T1000 (cell line): ENCODE measurements around the gene BCOR.

Experiments used
- DNase-seq: peaks from one replicate; lab custom pipeline; 2025; ENCODE audit warnings: mixed read lengths; lab: John Stamatoyannopoulos, UW

Gene BCOR

DNA sequence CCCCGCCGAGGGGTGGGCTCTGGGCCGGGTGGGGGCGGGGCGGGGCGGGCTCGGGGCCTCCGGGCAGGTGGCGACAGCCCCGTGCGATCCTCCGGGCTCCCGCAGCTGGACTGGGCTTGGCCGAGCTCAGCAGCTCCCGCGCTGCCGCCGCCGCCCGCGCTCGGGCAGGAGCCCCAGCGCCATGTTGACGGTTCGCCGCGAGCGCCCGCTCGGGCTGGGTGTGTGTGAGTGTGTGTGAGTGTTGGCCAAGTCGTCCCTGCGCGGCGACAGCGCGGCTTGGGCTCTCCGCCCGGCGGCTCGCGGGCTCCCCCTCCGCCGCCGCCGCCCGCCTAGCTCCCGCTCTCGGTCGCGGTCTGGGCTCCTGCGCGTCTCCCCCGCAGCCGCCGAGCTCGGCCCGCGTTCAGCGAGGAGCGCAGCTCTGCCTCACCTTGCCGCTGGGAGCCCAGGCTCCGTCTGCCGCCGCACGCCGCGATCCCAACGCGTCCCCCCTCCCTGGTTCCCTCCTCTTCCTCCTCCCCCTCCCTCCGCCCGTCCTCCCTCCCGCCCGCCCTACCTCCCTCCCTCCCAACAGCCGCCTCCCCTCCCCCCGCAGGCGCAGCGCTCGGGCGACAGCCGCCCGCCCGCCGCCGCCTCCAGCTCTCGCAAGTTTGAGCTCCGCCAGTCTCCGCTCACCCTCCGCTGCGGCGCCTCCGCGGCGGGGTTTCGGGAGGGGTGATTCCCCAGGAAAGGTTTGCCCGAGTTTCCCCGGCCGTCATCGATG lies at the start of gene BCOR:
BCOR (minus strand) TSS at position 455 of the 760 bp plus-strand sequence. CDS start 20,029 bp downstream, outside the sequence.
- peak; percentile 14 for DNase-seq

DNA sequence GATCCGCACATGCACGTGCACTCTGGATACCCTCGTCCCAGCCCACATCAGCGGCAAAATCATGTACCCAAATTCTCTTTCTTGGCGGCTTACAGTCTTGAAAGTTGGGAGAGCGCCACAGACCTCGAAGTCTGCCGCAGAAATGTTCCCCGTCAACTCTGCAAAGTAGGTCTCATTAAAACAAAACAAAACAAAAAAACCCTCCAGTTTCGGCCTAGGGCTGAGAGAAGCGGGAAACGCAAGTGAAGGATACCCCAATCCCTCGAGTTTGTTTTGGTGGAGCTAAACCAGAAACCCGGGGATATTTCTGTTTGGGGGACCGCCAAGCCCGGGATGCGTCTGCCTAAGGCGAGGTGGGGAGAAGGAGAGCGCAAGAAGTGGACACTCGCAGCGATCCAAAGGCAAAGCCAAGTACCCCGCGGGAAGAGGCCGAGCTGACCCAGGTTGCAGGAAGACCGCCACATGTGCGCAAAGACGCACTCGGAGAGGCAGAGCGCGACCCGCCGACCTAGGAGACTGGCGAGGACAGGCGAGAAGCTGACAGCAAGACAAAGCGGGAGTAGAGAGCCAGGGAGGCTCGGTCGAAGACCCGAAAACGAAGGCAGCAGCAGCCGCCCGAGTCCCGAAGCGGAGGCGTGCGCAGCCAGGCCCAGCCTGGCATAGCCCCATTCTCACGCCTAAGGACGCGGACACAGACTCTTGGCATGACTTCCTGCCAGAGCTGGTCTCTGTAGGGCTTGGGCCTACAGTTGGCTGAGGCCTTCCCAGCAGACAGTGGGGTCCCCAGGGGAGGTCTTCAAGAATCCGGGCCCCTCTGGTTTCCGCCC lies 49.6 kb upstream of the BCOR start:
- DNase-seq, result no peak

DNA sequence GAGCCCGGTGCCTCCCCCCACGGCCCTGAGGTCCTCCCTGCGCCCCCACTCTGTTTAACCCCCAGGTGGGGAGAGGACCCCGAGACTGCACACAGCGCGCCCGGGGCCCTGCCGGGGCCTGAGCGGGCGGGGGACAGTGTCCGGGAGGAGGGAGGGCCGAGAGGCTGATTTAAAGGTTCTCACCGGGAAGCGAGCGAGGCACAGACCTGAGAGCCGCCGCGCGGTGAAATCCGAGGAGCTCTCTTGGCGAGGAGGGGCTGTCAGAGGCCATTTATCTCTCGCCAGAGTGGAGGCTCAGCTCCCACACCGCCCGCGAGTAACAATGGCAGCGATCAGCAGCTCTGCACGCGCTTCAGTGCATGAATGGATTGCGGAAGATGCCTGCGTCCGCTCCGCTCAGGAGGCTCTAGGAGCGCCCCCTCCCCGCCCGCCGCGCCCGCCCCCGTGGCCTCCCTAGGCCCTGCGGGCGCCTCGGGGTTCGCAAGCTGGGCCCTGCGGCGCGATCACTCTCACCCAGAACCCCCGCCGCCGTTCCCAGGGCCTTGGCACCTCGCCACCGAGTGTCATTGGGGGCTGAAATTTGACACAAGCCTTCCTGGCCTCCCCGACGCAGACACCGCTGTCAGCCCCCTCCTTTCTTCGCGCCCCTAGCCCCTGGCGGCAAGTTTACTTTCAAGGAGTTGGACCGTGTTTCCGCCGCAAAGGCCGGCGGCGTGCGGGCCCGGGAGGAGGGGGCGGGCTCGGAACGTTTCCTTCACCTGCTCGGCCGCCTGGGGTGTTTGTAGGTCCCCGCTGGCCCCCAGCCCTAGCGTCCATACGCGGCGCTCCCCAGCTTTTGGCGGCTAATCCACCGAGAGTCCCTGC lies 48.7 kb upstream of the BCOR start:
- DNase-seq, result no peak

DNA sequence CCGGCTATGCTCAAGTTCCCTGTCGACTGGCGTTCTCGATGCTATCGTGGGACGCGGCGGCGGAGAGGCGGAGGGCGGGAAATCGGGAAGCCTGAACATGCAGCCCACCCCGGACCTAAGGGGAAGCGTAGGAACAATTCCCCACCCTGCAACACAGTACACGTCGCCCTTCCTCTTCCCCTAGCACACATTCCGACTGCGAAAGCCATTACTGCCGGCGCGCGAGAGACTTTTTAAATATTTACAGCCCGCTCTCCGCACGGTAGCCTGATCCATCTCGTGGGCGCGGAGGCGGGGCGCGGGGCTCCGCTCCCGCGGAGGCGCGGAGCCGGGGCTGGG lies 48.1 kb upstream of the BCOR start:
- DNase-seq, result no peak

DNA sequence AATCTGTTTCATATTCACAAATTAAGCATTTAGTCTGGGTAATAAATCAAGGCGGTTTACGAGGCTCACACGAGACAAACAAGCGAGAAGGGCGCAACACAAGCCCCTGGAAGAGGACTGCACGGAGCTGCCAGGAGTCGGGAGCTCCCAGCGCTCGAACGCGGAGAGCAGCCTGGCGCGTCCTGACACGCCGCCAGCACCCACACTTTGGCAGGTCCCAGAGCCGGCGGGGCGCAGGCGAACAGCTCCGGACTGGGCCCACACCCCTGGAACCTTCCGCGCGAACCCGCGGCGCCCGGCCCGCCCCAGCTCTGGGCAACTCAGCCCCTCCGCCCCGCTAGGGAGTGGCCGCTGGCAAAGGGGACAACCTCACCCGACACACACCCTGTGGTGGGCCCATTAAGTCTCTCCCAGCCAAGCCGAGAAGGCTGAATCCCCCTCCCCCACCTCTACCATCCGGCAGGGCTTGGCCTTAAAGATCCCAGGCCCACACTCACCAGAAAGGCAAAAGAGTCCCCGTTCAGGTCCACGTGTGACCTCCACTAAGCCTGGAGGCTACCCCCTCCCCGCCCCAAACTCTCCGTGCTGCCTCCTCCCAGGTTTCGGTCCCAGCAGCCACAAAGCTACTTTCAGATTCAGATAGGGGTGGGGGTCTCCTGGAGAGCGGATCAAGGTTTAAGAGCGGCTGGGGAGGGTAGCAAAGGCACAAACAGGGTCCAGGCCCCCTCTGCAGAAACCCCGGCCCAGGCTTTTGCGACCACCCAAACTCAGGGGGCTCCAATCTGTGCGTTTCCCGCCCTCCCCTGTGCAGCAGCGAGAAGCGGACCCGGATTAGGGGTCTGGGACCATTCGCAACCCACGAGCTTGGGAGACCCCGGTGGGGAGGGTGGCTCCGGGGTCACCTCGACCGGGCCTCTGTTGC lies 47.5 kb upstream of the BCOR start:
- DNase-seq, result no peak

DNA sequence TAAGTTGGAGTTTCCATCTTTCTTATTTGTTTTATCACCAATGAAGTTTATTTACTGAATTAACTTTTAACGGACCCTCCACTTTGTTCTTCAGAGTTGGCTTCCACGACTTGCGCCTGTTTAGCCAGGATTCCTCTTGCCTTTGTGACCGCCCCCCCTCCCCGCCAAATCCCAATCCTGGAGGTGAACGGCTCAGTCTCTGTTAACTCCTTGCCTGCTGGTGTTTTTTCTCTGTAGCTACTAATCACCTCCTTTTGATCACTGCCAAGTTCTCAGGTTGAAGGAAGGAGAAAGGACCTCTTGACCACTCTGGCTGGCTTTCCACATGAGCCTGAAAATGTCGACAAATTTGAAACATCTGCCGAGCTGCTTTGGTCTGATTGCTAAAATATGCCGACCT lies 46.8 kb upstream of the BCOR start:
- no peak for DNase-seq

DNA sequence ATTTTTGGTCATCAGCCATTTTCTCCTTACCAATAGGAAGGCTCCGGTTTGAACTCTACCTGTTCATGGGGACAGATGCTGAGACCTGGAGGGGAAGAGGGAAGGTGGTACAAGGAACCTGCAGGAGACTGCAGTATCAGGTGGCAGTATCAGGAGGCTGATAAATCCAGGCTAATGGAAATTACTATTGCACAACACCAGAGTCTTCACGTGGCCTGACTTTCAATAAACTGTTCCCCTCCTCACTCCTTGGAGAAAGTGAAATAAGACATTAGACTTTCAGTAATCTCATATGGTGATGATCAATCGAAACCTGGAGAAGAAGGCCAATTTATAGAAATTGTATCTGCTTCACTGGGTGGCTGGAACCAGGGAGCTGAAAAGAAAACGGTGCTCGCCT lies 46.2 kb upstream of the BCOR start:
- DNase-seq, result no peak

DNA sequence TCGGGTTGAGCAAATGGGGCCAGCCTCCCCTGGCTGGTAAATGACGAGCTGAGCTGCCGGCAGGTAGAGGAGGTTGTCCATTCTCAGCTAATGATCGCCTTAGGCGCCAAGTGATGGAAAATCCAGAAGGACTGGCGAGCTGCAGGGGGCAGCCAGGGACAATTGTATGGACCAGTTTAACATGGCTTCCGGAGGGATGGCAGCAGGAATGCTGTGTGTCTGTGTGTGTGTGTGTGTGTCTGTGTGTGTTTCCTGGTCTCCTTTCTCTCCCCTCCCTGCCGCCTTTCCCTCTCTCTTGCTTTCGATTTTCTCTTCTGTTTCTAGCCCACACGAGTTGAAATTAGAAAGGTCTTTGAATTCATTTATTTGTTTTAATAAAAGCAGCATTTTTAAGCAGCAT lies 45.2 kb upstream of the BCOR start:
- no peak for DNase-seq

DNA sequence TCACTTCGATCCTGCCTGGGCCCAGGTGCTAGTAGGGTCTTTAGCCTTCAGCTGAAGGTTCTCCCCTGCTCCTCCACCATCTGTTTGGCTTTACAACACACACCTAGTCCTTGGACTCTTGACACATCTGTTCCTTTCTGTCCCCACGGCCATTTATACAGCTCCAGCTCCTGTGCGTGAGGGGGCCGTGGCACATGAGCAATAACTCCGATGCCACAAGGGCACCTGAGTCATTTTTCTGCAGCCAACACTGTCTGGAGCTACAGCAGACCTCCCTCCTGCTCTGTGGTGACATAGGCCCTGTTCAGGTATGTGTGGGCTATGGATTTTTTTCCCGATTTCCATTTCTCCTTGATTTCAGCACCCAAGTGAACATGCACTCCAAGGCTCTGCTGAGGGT lies 44.7 kb upstream of the BCOR start:
- no peak for DNase-seq

DNA sequence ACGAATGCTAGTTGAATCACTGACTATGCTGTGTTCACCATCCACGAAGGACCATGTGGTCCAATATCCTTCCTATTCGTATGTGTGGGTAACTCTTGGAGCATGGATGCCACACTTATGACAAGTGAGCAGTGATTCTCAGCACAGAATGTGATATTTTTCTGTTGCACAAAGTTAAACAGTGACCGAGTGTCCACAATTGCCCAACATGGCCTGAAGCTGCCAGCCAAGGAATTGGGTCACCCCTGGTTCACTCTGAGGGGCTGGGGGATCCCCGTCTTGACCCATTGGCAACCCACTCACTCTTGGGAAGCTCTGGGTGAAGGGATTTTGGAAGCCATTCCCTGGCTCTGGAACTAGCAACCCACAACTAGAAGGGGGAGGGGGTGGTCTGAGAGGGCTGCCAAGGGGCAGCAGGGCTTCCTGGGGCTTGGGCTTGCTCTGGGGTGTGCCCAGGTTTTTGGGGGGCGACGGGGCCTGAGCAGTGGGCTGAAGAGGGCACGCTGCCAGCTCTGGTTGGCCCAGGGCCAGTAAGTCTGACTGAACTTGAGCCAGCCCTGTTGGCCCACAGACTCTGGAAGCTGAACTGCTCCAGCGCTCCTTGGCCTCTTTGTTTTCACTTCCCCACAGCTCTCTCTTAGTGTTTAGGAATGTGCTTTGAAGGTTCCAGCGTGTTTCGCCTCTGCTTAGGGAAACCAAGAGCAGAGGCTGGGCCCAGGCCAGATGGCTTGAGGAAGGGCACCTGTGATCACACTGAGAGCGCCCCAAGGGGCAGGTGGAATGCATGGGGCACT lies 43.1 kb upstream of the BCOR start:
- DNase-seq, result no peak

DNA sequence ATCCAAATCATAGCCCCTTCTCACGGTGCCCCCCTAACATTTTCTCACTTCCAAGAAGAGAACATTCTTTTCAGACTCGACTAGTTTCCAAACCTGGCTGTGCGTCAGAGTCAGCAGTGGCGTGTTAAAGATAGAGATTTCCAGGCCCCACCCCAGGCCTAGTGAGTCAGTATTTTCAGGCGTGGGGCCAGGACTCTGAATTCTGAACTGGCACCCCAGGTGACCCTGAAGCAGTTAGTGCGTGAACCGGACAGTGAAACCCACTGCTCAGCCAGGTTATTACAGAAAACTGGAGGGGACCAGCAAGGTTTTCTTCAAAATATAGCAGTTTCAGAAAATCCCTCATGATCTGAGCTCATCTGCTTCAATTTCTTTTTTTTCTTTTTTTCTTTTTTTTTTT lies 35.0 kb upstream of the BCOR start:
- DNase-seq, result no peak

DNA sequence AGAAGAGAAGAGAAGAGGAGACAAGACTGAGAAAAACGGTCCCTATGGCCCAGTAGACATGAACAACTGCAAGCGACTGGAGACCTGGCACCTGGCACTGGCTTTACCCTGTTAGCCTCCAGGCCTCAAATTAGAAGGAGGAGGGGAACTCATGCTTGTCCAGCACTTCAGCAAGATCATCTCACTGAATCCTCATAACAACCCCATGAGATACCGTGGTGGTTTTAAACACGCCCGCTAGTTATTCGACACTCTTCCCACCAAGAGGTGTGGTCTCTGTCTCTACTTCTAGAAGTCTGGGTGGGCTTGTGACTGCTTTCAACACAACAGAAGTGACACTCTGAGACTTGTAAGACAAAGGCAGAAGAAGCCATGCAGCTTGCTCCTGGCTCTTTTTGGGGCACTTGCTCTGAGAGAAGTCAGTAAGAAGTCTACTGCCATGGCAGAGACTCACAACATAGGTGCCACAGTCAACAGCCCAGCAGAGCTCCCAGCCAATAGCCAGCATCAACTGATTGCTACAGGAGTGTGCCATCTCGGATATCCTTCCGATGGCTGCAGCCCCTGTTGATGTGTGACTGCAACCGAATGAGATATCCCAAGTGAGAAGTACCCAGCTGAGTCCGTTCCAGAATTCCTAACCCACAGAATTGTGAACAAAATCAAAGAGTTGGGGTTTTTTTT lies 34.0 kb upstream of the BCOR start:
- DNase-seq, result no peak

DNA sequence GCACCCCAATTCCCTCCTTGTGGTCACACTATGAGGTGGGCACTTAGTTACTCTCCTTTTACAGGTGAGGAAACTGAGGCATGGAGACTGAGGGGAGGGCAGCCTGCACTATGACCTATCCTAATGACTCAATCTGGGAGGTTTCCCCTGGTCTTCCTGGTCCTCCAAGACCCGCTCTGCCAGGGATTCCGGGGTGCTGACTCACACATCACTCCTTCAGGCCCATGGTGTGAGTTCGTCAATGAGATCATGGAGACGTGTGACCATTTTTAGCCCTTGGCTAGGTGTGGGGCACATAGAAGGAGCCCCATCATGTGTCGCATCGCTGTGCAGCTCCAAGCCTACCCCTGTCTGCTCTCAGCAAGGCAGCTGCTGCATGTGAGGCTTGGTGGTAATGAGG lies 32.4 kb upstream of the BCOR start:
- DNase-seq, result no peak

DNA sequence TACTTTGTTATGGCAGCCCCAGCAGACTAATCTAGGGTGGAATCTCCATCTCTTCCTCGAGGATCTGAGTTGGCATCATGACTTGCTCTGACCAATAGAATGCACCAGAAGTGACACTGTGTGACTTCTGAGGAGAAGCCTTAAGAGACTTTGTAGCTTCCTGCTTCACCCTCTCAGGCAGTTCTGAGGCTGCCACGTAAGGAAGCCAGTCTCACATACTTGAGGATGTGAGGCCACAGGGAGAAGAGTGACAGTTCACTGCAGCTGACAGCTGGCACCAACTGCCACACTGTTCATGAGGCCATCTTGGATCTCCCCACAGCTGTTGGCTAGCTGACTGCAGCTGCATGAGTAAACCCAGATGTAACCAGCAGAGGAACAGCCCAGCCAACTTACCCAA lies 29.3 kb upstream of the BCOR start:
- DNase-seq, result no peak

DNA sequence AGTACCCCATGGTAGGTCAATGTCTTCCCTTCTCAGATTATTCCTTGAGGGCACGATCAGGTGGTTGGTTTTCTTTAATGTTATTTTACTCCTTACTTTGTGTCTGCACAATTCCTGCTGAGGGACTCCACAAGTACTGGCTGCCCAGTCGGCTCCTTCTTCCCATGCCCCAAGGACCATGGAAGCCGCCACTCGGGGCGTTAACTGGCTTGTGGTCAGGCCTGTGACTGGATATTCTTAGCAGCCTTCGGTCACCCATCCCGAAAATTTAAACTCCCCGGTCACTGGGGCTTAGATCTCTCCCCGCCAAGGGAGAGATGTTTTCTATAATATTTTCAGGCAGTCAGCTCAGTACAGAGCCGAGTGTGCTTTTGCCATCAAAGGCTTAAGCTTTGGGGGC lies 24.7 kb upstream of the BCOR start:
- no peak for DNase-seq

DNA sequence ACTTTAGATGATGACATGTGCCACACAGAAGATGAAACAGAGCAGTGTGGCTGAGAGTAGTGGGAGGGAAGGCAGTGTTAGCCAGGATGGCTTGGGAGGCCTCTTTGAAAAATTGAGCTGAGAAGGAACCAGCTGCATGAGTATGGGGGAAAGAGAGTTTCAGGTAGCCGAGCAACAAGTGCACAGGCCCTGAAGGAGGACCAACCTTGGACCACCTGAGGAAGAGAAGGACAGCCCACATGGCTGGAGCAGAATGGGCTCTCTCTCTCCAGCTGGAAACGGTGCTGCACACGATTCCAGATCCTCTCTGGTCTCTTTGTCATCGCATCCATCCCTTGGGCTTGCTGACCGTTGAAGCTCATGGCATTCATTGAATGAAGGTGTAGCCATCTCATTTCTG lies 23.9 kb upstream of the BCOR start:
- DNase-seq, result no peak

DNA sequence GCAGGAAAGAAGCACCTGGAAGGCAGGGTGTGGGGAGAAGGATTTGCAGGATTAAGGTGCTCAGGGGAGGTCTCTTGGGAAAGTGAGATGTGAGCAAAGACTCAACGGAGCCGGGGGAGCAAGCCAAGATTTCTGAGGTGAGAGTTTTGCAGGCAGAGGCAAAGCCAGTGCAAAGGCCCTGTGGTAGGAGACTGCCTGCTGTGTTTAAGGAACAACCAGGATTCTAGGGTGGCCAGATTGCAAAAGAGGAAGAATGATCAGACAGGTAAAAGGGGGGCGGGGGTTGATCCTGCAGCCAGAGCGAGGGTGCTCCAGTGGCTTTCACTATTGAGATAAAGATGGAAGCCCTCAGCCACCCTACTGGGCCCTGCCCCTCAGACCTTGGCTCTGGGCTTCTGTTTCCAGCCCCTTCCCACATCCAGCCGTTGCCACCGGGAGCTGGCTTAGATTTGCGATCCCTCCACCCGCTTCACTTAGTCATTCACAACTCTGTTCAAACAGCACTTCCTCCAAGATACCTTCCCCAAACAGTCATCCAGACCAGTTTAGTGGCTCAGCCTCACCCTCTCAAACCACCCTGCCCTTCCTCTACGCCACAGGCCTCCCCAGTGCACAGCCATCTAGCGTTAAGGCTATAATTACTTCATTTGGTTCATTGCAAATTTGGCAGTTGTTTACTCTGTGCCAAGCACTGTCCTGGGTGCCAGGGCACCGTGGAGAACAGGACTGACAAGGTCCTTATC lies 23.3 kb upstream of the BCOR start:
- DNase-seq, result no peak

DNA sequence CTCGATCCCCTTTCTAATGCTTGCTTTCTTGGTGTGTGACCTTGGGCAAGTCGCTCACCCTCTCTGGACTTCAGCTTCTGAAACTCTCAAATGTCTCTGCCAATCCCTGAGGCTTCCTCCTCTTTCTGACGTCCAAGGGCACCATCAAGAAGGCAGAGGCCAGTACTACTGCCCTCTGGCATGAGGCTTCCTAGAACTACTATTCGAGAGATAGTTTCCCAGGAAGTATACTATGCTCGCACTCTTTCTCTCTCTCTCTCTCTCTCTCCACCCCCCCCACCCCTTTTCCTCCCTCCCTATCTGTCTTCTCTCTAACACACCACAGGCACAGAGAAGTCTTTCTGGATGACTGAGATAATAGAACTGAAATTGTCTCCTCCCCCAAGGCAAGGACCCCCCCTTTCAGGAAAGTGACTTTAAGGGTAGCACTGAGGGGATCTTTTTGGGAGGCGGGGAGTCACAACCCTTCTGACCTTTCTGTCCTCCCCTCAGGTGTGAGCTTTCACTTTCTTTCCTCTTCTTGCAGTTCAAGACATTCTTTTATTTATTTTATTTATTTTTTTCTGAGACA lies 20.0 kb upstream of the BCOR start:
- no peak for DNase-seq

DNA sequence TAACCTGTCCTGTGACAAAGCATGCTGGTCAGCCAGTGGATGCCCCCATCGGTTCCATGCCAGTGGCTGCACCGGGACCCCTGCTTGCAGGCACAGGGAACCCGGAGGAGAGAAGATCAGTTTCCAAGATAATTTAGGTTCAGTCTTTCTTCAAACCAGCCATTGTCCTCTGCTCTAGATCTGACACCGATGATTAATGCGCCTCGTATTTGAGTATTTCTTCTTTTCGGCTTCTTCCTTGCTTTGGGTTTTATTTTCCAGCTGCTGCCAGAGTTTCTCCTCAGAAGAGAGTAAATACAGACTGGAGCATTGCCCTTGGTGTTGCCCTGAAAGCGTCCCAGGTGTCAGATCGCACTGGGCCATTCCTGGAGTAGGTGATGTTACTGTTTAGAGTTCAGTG lies 19.2 kb upstream of the BCOR start:
- no peak for DNase-seq
